Caco-2 (cell line): Measurements from ENCODE around the gene SRGAP3. TPM values are rescaled to one million over a fixed set of nuclear protein-coding genes. Genes with fewer than 3 reads are reported as not detected.

Experiments
- BruUV-seq: library from RNA; stranded (reverse); fragments of 400-500 nt; replicated peaks from 2 replicates; lab custom pipeline; 2021; lab: Mats Ljungman, UMichigan
- CTCF ChIA-PET: fragments of 300-600 bp; sonication (Branson Sonifier 250); formaldehyde crosslinking; loops from one replicate; lab custom pipeline; 2022; ENCODE audit warnings: antibody characterized with exemption; lab: Charles Lee
- POLR2A ChIA-PET: fragments of 300-600 bp; sonication (Branson Sonifier 250); formaldehyde crosslinking; loops from one replicate; lab custom pipeline; 2022; ENCODE audit warnings: antibody characterized with exemption; lab: Charles Lee
- DNase-seq, 2 experiments: peaks; one replicate each; pipeline versions ENCODE4 v3.0.0 to v3.0.0-alpha.2; 2020 to 2022
- H3K27me3 ChIP-seq: replicated peaks from 2 replicates; pipeline ENCODE4 v1.6.0; 2011; ENCODE audit warnings: low read length; ENCODE audit not compliant: control insufficient read depth, insufficient read depth
- H3K36me3 ChIP-seq: 2 replicates; pipeline ENCODE4 v1.5.1; 2011; ENCODE audit warnings: low read length; ENCODE audit not compliant: control insufficient read depth, insufficient read depth
- H3K4me1 ChIP-seq: fragments of 250-450 bp; sonication (Bioruptor Pico); 2 replicates; pipeline ENCODE4 v1.5.1; 2020; ENCODE audit warnings: mild to moderate bottlenecking
- H3K4me3 ChIP-seq: 2 replicates; pipeline ENCODE4 v1.5.1; 2011; ENCODE audit warnings: low read depth, mild to moderate bottlenecking, control low read depth, low read length
- H3K9me3 ChIP-seq: fragments of 250-450 bp; sonication (Bioruptor Pico); 2 replicates; pipeline ENCODE4 v1.5.1; 2020; ENCODE audit warnings: mild to moderate bottlenecking, moderate library complexity
- H3K27ac Mint-ChIP-seq: one replicate; pipeline ENCODE4 v1.8.0; 2022; ENCODE audit warnings: mixed read lengths; ENCODE audit not compliant: unreplicated experiment
- H3K27me3 Mint-ChIP-seq: one replicate; pipeline ENCODE4 v1.8.0; 2022; ENCODE audit warnings: mixed read lengths; ENCODE audit not compliant: insufficient read depth, unreplicated experiment
- H3K36me3 Mint-ChIP-seq: one replicate; pipeline ENCODE4 v1.8.0; 2022; ENCODE audit warnings: mild to moderate bottlenecking, mixed read lengths; ENCODE audit not compliant: insufficient read depth, unreplicated experiment
- H3K4me1 Mint-ChIP-seq: one replicate; pipeline ENCODE4 v1.8.0; 2022; ENCODE audit warnings: low read depth, mixed read lengths; ENCODE audit not compliant: unreplicated experiment
- H3K4me3 Mint-ChIP-seq: one replicate; pipeline ENCODE4 v1.8.0; 2022; ENCODE audit warnings: mild to moderate bottlenecking, moderate library complexity, mixed read lengths; ENCODE audit not compliant: unreplicated experiment
- H3K9me3 Mint-ChIP-seq: one replicate; pipeline ENCODE4 v1.8.0; 2022; ENCODE audit warnings: mixed read lengths; ENCODE audit not compliant: unreplicated experiment
- CTCF ChIP-seq, 2 experiments: fragments of 200-600 bp in 1 of 2; IDR thresholded peaks; 1 replicate in 1 of 2; 2 replicates in 1 of 2; pipeline versions ENCODE4 v1.5.1 to v1.8.0; 2011 to 2022; ENCODE audit warnings: antibody characterized with exemption in 1 of 2, control low read depth in 1 of 2, inconsistent platforms in 1 of 2, low read depth in 1 of 2, low read length in 1 of 2, mild to moderate bottlenecking in 1 of 2, moderate library complexity in 1 of 2; ENCODE audit not compliant: insufficient read depth in 1 of 2, severe bottlenecking in 1 of 2, unreplicated experiment in 1 of 2
- intact Hi-C: fragments of 100-400 bp; cut with micrococcal nuclease; formaldehyde crosslinking; loops from one replicate; pipeline ENCODE4 v1.10.0; 2022; ENCODE audit not compliant: unreplicated experiment
- total RNA-seq: library from RNA; stranded (reverse); gene quantifications from 2 replicates; pipeline ENCODE4 v1.2.3, GENCODE V29; 2022

SRGAP3 gene
- total RNA-seq, 1 experiment from 2014 or later, result 1.3 TPM

DNA sequence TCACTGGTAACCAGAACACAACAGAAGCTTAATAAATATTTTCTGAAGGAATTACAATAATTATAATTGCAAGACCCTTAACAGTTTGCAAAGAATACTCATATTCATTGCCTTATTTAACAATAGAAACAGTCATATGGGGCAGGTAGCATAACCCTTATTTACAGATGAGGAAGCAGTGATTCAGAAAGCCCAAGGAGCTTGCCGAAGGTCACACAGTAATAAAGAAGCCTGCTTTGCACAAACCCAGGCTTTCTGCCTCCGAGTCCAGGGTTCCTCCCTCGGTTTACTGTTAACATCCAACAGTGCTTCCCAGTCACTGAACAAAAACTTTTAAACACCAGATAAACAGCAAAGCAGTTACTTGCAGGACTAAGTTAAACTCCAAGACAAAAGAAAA lies 35.3 kb downstream of the SRGAP3 start:
- no peak for DNase-seq
- ChIA-PET CTCF (no interaction called here), POLR2A (no interaction called here)
- H3K27ac Mint-ChIP-seq, result no peak overlapping the region
- BruUV-seq, result no TSS peak
- H3K27me3 Mint-ChIP-seq, result peaks cover 9% of the 10 kb centered on the region
- no peaks in the 10 kb centered on the region for H3K4me1 Mint-ChIP-seq
- intact Hi-C loops, result no loop called here
- H3K4me1 ChIP-seq, result no peaks in the 10 kb centered on the region
- H3K27me3 ChIP-seq, result no peaks in the 10 kb centered on the region
- no peak overlapping the region for H3K4me3 Mint-ChIP-seq
- no peak for TF ChIP-seq CTCF (IDR thresholded peaks at IDR 0.05; ENCODE audit: insufficient read depth in 1 of 2, low read depth in 1 of 2, low read length in 1 of 2, severe bottlenecking in 1 of 2, unreplicated experiment in 1 of 2)
- H3K36me3 ChIP-seq, result no peaks in the 10 kb centered on the region
- H3K4me3 ChIP-seq, result no peak overlapping the region
- no peaks in the 10 kb centered on the region for H3K36me3 Mint-ChIP-seq
- H3K9me3 ChIP-seq, result no peaks in the 10 kb centered on the region
- H3K9me3 Mint-ChIP-seq, result no peaks in the 10 kb centered on the region

GRCh38 chr3:9213019-9213634 lies 36.3 kb downstream of the SRGAP3 start:
- Histone ChIP-seq H3K27me3 (no peaks in the 10 kb centered on the region), H3K9me3 (no peaks in the 10 kb centered on the region), H3K36me3 (no peaks in the 10 kb centered on the region), H3K4me1 (no peaks in the 10 kb centered on the region), H3K4me3 (no peak overlapping the region)
- H3K27ac Mint-ChIP-seq, result peak overlapping the region; percentile 2
- BruUV-seq, result no TSS peak
- H3K27me3 Mint-ChIP-seq, result peaks cover 9% of the 10 kb centered on the region
- TF ChIP-seq CTCF (IDR thresholded peaks at IDR 0.05; ENCODE audit: insufficient read depth in 1 of 2, low read depth in 1 of 2, low read length in 1 of 2, severe bottlenecking in 1 of 2, unreplicated experiment in 1 of 2), result no peak
- POLR2A ChIA-PET, result no interaction called here
- H3K9me3 Mint-ChIP-seq, result no peaks in the 10 kb centered on the region
- no peak overlapping the region for H3K4me3 Mint-ChIP-seq
- no peak for DNase-seq
- intact Hi-C loops, result no loop called here
- CTCF ChIA-PET, result no interaction called here
- H3K4me1 Mint-ChIP-seq, result no peaks in the 10 kb centered on the region
- H3K36me3 Mint-ChIP-seq, result no peaks in the 10 kb centered on the region

DNA sequence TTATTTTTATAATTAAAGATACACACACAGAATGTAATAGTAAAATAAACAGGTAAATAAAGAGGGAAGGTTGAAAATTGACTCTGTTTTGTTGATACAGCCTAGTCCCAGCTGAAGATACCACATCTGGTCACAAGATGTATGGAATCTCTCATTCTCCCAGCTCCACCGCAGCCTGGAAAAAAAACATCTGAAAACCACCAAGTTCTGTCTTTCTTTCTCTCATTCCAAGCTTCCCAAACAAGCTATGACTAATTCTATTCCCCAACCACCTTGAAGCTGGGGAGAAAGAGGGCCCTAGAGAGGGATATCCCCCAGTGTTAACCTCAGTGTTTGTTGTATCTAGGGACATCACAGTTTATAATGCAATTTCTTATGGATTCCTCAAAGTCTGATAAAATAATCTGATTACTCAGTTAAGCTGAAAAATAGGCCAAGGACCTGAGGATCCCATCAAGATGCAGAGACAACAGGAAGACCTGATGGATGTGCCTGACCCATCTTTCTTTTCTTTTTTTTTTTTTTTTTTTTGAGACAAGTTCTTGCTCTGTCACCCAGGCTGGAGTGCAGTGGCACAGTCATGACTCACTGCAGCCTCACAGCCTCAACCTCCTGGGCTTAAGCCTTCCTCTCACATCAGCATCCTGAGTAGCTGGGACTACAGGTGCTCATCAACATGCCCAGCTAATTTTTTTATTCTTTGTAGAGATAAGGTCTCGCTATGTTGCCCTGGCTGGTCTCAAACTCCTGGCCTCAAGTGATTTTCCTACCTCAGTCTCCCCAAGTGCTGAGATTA lies 38.1 kb downstream of the SRGAP3 start:
- Mint-ChIP-seq H3K27ac (no peak overlapping the region), H3K4me1 (no peaks in the 10 kb centered on the region), H3K4me3 (no peak overlapping the region), H3K36me3 (no peaks in the 10 kb centered on the region), H3K9me3 (no peaks in the 10 kb centered on the region), H3K27me3 (peaks cover 9% of the 10 kb centered on the region)
- Histone ChIP-seq H3K4me1 (no peaks in the 10 kb centered on the region), H3K4me3 (no peak overlapping the region), H3K9me3 (no peaks in the 10 kb centered on the region), H3K36me3 (no peaks in the 10 kb centered on the region), H3K27me3 (no peaks in the 10 kb centered on the region)
- no peak for TF ChIP-seq CTCF (IDR thresholded peaks at IDR 0.05; ENCODE audit: insufficient read depth in 1 of 2, low read depth in 1 of 2, low read length in 1 of 2, severe bottlenecking in 1 of 2, unreplicated experiment in 1 of 2)
- POLR2A ChIA-PET, result no interaction called here
- intact Hi-C loops, result no loop called here
- DNase-seq, result no peak
- CTCF ChIA-PET, result no interaction called here
- no TSS peak for BruUV-seq
